Pancreas (tissue), 10 donors: Measurements from ENCODE around the gene CMC1. TPM values are rescaled to one million over a fixed set of nuclear protein-coding genes. Genes with fewer than 3 reads are reported as not detected.

ENCODE experiments used
- ATAC-seq, 4 donors: fragments of 200-7000 bp; cut with Tn5 transposase; one replicate each; pipeline versions ENCODE4 v1.8.0 to v1.9.1; 2020; ENCODE audit warnings: mild to moderate bottlenecking in 4 of 4, moderate library complexity in 4 of 4
- DNase-seq, 6 donors: peaks; one replicate each; pipeline ENCODE4 v3.0.0-alpha.2; 2020
- FAIRE-seq: peaks from 2 replicates; lab custom pipeline; 2012; peaks lifted over from hg19 to GRCh38; lab: Jason Lieb, UNC
- H3K27ac ChIP-seq, 4 donors: fragments of 200-600 bp; sonication (generic); 1 replicate in 3 of 4; 2 replicates in 1 of 4; pipeline versions ENCODE4 v1.5.0 to v1.8.0; 2020
- H3K27me3 ChIP-seq, 4 donors: fragments of 200-600 bp; one replicate each; pipeline ENCODE4 v1.8.0; 2021
- H3K36me3 ChIP-seq, 3 donors: fragments of 200-600 bp; sonication (generic) in 1 of 3; one replicate each; pipeline versions ENCODE4 v1.5.0 to v1.8.0; 2020 to 2021
- H3K4me1 ChIP-seq, 3 donors: fragments of 200-600 bp; one replicate each; pipeline ENCODE4 v1.8.0; 2021
- H3K4me3 ChIP-seq, 4 donors: fragments of 200-600 bp; sonication (generic) in 2 of 4; one replicate each; pipeline versions ENCODE4 v1.5.0 to v1.8.0; 2020 to 2021
- H3K9me3 ChIP-seq, 4 donors: fragments of 200-600 bp; one replicate each; pipeline ENCODE4 v1.8.0; 2021
- CTCF ChIP-seq, 4 donors: fragments of 200-600 bp; sonication (generic) in 3 of 4; IDR thresholded peaks; one replicate each; pipeline versions ENCODE4 v1.5.0 to v1.8.0; 2021; ENCODE audit warnings: antibody characterized with exemption in 4 of 4
- WGBS, 2 donors: extraction: QIAGEN DNeasy Blood & Tissue Kit; methylation state at CpG; one replicate each; pipeline ENCODE4 v1.1.7; 2013; 5-methylcytosine and 5-hydroxymethylcytosine counted together
- intact Hi-C, 3 donors: fragments of 100-400 bp; cut with DNase I; formaldehyde crosslinking; loops; one replicate each; pipeline versions ENCODE4 v1.11.1 to v1.14.2; 2022
- polyA plus RNA-seq, 2 donors: library from polyadenylated mRNA; stranded (reverse); fragments of 200-250 nt; gene quantifications; one replicate each; pipeline ENCODE4 v1.2.3, GENCODE V29; 2013
- total RNA-seq, 6 donors: library from RNA; stranded (reverse); fragmentation: NEBNext Ultra II Directional in 4 of 6; extraction: Animal tissue kit (Norgen Biotek cat#: 25700) in 4 of 6; gene quantifications; one replicate each; pipeline versions ENCODE4 v1.2.1 to v1.2.4, GENCODE V29; 2021 to 2023
- donor health status: healthy with polysubstance abuse.
- donor health status: DM: no; HTN: no; CAD: no; lungs with moderate emphysema.
- donor health status: DM: no; HTN: no; CAD: no.
- donor health status: control.
- donor health status: control.
- donor health status: Bipolar disorder and iron deficiency.
- donor health status: DM: yes; HTN: yes; CAD: no.
- donor health status: DM: no; HTN: no; CAD: no.
- donor health status: DM: no; HTN: no; CAD: no.
- donor health status: DM: yes; HTN: yes; CAD: no.

Gene CMC1
- total and polyA plus RNA-seq, 8 donors = 4.3 to 23.9 (median 7.7) TPM

GRCh38 chr3:28280781-28281180, 39.4 kb downstream of the CMC1 start:
- no peak for ATAC-seq
- intact Hi-C loops = no loop called here
- 91 to 96% methylated on average over 3 of the region's 3 CpGs for WGBS, 2 donors
- no peak for DNase-seq
- no peak for FAIRE-seq
- no peaks in the 10 kb centered on the region for H3K36me3 ChIP-seq
- TF ChIP-seq CTCF (IDR thresholded peaks at IDR 0.05) = no peak
- no peaks in the 10 kb centered on the region for H3K27me3 ChIP-seq
- no peaks in the 10 kb centered on the region for H3K9me3 ChIP-seq
- no peak overlapping the region for H3K27ac ChIP-seq
- H3K4me3 ChIP-seq = no peak overlapping the region
- peaks cover 0 to 4% (median 0%) of the 10 kb centered on the region in 3 donors for H3K4me1 ChIP-seq

- no peaks in the 10 kb centered on the region for H3K9me3 ChIP-seq
- no peaks in the 10 kb centered on the region for H3K36me3 ChIP-seq
- no peak overlapping the region for H3K4me3 ChIP-seq
- peak; percentile 95 for FAIRE-seq
- peak; percentile 77 to 96 (median 96) for ATAC-seq
- no peak for DNase-seq
- intact Hi-C loops = no loop called here
- no peaks in the 10 kb centered on the region for H3K4me1 ChIP-seq
- no peak overlapping the region for H3K27ac ChIP-seq
- peak in 3 of 4 donors; percentile 39 to 49 (median 44) for TF ChIP-seq CTCF (IDR thresholded peaks at IDR 0.05)
- H3K27me3 ChIP-seq = no peaks in the 10 kb centered on the region
Measured at GRCh38 chr3:28286595-28286994, 45.2 kb downstream of the CMC1 start.

GRCh38 chr3:28287046-28287445, 45.6 kb downstream of the CMC1 start:
- Histone ChIP-seq H3K4me1 (no peaks in the 10 kb centered on the region), H3K9me3 (no peaks in the 10 kb centered on the region), H3K36me3 (no peaks in the 10 kb centered on the region), H3K4me3 (no peak overlapping the region), H3K27me3 (no peaks in the 10 kb centered on the region), H3K27ac (no peak overlapping the region)
- intact Hi-C loops = no loop called here
- no peak for TF ChIP-seq CTCF (IDR thresholded peaks at IDR 0.05)
- no peak for FAIRE-seq
- ATAC-seq = no peak
- 79 to 93% methylated on average over 2 of the region's 2 CpGs for WGBS, 2 donors
- no peak for DNase-seq

GRCh38 chr3:28290863-28291300, 49.5 kb downstream of the CMC1 start:
- Histone ChIP-seq H3K36me3 (no peaks in the 10 kb centered on the region), H3K27me3 (no peaks in the 10 kb centered on the region), H3K4me1 (no peaks in the 10 kb centered on the region), H3K27ac (no peak overlapping the region), H3K4me3 (no peak overlapping the region), H3K9me3 (no peaks in the 10 kb centered on the region)
- no peak for TF ChIP-seq CTCF (IDR thresholded peaks at IDR 0.05)
- DNase-seq = no peak
- no peak for ATAC-seq
- 98% methylated on average over 1 of the region's 1 CpG for WGBS, 2 donors
- intact Hi-C loops = no loop called here
- FAIRE-seq = no peak

- FAIRE-seq = no peak
- no peak for TF ChIP-seq CTCF (IDR thresholded peaks at IDR 0.05)
- intact Hi-C loops = no loop called here
Measured at GRCh38 chr3:28291577-28291976, 50.2 kb downstream of the CMC1 start.

More at GRCh38 chr3:28291577-28291976, 50.2 kb downstream of the CMC1 start:
- DNase-seq = no peak
- ATAC-seq = no peak
- Histone ChIP-seq H3K4me3 (no peak overlapping the region), H3K9me3 (no peaks in the 10 kb centered on the region), H3K27me3 (no peaks in the 10 kb centered on the region), H3K4me1 (no peaks in the 10 kb centered on the region), H3K27ac (no peak overlapping the region), H3K36me3 (no peaks in the 10 kb centered on the region)
